Fibroblast of skin of right biceps (primary cell): ENCODE results near the gene SMAD3.
A peak's percentile ranks its signal among the peaks of the same experiment; 100 is the strongest.

Experiments used
- DNase-seq: peaks from one replicate; pipeline ENCODE4 v3.0.0-alpha.2; 2013

Gene SMAD3

GRCh38 chr15:67036775-67037555 lies 28.4 kb upstream of the SMAD3 start:
- no peak for DNase-seq

- DNase-seq, result no peak
These were observed 27.7 kb upstream of the SMAD3 start for GRCh38 chr15:67037694-67038093.

DNA sequence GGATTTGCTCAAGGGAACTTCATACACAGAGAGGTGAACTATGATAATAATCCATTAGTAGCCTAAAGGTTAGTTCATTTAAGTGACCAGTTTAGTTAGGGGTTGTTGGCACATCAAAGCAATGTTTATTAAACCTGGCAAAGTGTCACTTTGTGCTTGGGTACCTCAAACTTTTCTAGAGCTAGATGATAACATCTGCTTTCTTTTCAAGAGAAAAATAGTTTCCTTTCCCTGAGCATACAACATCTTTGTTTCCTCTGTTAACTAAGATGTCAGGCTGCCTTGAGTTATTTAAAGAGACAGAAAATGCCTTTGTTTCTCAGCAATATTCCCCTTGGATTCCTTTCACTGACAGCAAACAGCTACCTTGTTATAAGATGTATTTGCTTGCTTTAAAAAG lies 26.7 kb upstream of the SMAD3 start:
- no peak for DNase-seq

DNA sequence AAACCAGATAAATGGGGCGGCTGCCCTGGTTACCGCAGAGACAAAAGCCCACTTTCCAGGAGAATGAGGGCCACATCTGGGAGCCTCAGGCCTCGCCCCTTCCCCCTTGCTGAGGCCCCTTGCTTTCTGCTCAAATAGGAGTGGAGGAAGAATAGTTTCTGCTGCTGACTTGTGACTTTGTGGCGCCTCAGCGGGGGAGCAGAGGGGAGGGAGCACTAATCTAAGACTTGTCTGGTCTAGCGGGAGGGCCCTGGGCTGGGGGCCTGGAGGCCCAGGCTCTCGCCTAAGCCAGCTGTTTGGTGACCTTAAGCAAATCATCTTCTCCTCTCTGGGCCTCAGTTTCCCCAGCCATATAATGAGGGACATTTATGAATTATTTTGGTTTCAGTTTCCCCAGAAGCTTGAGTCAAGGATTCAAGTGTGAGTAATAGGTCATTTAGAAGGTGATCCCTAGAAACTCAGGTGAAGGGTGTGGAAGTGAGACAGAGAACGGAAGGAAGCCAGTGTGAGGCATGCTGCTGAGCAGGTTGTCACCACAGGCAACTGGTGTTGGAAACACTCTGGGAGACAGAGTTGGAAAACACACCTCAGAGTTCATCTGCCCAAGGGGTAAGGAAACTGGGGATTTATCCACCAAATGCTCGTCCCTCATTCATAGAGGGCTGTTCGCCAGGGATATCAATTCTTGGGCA lies 25.9 kb upstream of the SMAD3 start:
- DNase-seq, result no peak

- no peak for DNase-seq
These were observed 25.1 kb upstream of the SMAD3 start for GRCh38 chr15:67040277-67040676.

DNA sequence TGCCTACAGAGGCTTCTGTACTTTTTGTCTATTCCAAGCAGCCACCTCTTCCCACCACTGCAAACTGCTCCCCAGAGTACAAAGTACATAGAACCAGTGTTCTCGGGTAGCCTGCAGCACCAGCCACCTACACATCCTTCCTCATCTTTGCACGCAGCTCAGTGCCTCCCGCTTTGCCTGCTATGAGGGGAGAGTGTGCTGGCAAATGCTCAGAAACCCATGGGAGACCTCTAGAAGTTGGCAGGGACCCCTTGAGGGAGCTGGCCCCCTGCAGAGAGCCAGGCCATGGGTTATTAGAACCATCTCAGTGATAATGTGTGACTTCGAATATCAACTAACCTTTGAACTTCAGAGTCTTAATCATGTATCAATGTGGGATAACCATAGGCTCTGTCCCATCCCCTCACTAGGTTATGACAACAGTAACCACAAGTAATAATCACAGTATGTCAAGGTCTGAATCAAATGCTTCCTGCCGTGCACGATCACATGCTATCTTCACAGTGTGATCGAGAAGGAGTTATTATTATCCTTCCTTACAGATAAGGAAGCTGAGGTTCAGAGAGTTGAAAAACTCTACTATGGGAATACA lies 22.8 kb upstream of the SMAD3 start:
- peak; percentile 60 for DNase-seq

- peak; percentile 95 for DNase-seq
These were observed 21.2 kb upstream of the SMAD3 start for GRCh38 chr15:67043939-67044771.

DNA sequence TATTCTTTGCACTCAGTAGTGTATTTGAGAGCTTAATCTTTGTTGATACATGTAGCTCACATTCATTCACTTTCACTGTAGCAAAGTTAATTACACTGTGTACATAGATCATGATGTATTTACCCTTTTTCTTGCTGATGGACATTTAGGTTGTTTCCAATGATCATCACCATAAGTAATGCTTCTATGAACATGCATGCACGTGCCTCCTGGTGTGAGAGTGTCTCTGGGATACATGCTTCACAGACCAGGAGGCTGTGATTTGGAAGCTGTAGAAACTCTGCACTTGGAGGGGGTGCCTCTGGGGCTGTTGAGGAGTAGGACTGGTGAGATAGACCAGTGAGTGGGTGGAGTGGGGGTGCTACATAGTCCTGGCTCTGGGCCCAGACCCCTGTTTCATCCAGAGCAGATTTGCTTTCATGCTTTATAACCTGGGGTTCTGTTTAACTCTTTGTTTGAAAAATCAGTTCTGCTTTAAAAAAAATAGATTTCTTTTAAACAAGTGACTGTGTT lies 18.2 kb upstream of the SMAD3 start:
- DNase-seq, result no peak

DNA sequence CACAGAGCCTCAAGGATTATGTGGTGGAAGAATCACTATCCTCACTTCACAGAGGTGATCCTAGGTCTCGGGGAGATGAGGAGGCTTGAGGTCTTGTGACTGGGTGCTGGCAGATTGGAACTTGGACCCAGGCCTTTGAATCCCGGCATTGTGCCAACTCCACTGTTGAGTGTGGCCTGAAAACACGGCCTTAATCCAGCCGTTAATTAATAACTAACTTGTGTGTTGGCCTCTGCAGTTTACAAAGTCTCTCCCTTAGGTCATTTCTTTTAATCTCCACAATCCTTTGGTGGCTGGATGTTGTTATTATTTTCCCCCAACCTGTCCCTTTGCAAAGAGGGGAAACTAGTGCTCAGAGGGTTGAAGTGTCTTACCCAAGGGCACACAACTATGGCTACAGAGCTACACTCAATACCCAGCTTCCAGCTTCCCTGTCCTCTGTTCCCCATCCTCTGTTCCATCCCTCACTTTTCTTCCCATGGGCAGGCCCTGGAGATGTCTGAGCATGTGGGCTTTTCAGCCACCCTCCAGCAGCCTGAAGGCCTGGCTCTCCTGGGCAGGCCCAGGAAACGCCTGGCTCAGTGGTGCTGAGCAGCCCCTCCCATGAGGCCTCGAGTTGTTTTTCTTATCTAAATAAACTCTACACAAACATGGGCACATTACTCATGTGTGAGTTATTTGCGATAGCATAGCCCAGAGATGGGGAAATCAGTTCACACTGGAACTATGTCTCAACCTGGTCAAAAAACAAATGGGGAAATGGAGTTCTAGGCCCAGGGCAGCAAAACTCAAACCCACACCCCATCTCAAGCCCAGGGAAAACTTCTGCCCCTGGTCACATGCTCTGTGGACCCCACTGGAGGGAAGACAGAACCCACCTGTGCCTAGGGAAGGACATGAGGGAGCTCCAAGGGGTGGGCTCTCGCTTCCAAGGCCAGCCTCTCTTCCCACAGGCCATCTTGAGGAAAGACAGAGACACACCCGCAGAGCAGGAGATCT lies 16.8 kb upstream of the SMAD3 start:
- DNase-seq, result peak; percentile 86

DNA sequence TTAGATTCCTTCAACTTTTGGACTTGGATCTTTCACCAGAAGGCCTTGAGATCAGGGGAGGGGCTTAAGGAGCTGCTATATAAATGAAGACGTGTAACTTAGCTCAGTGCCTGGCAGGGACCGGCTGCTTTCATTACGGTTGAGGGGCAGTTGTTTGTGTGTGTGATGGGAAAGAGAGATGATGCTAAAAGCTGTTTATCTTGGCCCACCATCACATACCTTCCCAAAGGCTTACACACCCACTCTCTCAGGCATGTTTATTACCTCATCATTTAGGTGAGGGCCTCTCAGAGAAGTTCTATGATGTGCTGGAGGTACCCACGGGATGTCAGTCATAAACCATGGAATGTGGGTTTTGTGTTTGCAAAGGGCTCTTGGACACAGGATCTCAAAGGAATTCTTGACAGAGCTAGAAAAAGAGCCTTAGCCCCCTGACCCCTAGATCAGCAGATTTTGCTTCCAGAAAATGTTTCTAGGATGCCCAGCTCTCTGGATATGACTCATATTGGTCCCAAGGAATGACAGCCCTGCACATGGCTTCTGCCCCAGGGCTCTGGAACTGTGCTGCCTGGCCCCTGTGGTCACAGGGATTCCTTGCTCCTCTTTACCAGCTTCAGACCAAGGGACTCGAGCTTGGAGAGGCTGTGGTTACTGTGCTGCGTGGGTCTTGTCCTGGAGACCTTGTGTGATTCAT lies 15.9 kb upstream of the SMAD3 start:
- peak; percentile 88 for DNase-seq

GRCh38 chr15:67050062-67050461 lies 15.3 kb upstream of the SMAD3 start:
- DNase-seq, result peak; percentile 67

- no peak for DNase-seq
These were observed 14.8 kb upstream of the SMAD3 start for GRCh38 chr15:67050522-67051087.

GRCh38 chr15:67051088-67052045 lies 14.0 kb upstream of the SMAD3 start:
- DNase-seq, result no peak

DNA sequence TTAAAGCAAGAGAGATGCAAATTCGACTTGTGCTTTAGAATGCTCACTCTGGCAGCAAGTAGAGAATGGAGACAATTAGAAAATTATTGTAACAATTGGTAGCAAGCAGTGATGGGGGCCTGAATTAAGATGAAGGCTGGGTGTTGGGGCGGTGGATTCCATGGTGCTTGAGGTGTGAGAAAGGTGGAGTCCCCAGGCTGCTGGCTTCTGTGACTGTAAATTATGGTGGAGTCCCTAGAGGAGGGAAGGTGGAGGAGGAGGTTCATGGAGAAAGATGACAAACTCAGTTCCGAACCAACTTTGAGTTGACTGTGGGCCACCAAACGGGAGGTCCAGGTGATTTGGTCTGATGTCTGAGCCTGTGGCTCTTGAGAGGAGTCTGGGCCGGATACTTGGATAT lies 10.7 kb upstream of the SMAD3 start:
- no peak for DNase-seq

DNA sequence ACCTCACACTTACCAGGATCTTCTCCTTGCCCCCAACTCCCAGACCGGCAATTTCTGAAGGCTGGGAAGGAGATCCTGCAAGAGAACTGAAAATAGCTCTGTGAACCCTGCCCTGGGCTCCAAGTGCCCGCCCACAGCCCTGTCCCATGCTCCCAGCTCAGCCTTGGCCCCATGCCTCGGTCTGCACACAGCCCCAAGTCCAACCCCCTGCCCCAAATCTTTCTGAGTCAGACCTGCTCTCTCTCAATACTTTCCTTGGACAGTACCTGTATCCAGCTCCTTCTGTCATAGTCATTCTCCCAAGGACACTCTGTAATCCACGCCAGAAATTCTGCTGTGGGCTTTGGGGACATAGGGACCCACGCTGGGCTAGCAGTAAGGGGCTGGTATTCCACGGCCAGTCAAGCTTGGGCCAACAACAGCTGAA lies 6.3 kb upstream of the SMAD3 start:
- no peak for DNase-seq

GRCh38 chr15:67061811-67062368 lies 3.5 kb upstream of the SMAD3 start:
- no peak for DNase-seq

GRCh38 chr15:67062369-67062985 lies 2.9 kb upstream of the SMAD3 start:
- no peak for DNase-seq
